HG02938 (cell line): Measurements from ENCODE around the gene MALT1.
"Not testable (repeated sequence)": the region's sequence is repeated elsewhere in the genome, so short reads cannot be mapped to it uniquely, and the experiment has no call there.

Source experiments
- ATAC-seq: cut with Tn5 transposase; IDR thresholded peaks from one replicate; pipeline ENCODE4 v1.9.1; 2021; ENCODE audit warnings: mild to moderate bottlenecking, moderate library complexity; ENCODE audit not compliant: unreplicated experiment

Gene MALT1

GRCh38 chr18:58671111-58671631, at the start of gene MALT1:
TSS of gene MALT1 (plus strand) at chr18:58671465. CDS start at chr18:58671644, 179 bp downstream.
- ATAC-seq, result peak; percentile 70

GRCh38 chr18:58624011-58624410, 47.3 kb upstream of the MALT1 start:
- ATAC-seq, result no peak

- ATAC-seq, result no peak
Observed at GRCh38 chr18:58625839-58626238, 45.4 kb upstream of the MALT1 start.

GRCh38 chr18:58630071-58630470, 41.2 kb upstream of the MALT1 start:
- ATAC-seq, result no peak

GRCh38 chr18:58631301-58631700, 40.0 kb upstream of the MALT1 start:
- no peak for ATAC-seq

GRCh38 chr18:58632552-58632951, 38.7 kb upstream of the MALT1 start:
- no peak for ATAC-seq

- no peak for ATAC-seq
Observed at GRCh38 chr18:58633874-58634273, 37.4 kb upstream of the MALT1 start.

- no peak for ATAC-seq
Observed at GRCh38 chr18:58635891-58636290, 35.4 kb upstream of the MALT1 start.

GRCh38 chr18:58637197-58637596, 34.1 kb upstream of the MALT1 start:
- ATAC-seq, result no peak

- ATAC-seq, result no peak
Observed at GRCh38 chr18:58637946-58638345, 33.3 kb upstream of the MALT1 start.

- ATAC-seq, result no peak
Observed at GRCh38 chr18:58638441-58638840, 32.8 kb upstream of the MALT1 start.

GRCh38 chr18:58639237-58639636, 32.0 kb upstream of the MALT1 start:
- ATAC-seq, result no peak

GRCh38 chr18:58639751-58640427, 31.4 kb upstream of the MALT1 start:
- ATAC-seq, result no peak

- ATAC-seq, result no peak
Observed at GRCh38 chr18:58640428-58640805, 30.8 kb upstream of the MALT1 start.

GRCh38 chr18:58640891-58641610, 30.2 kb upstream of the MALT1 start:
- no peak for ATAC-seq

GRCh38 chr18:58643557-58643956, 27.7 kb upstream of the MALT1 start:
- ATAC-seq, result not testable (repeated sequence)

GRCh38 chr18:58645398-58645797, 25.9 kb upstream of the MALT1 start:
- ATAC-seq, result no peak

GRCh38 chr18:58646334-58646862, 24.9 kb upstream of the MALT1 start:
- no peak for ATAC-seq

- ATAC-seq, result peak; percentile 93
Observed at GRCh38 chr18:58649966-58650816, 21.1 kb upstream of the MALT1 start.

- not testable (repeated sequence) for ATAC-seq
Observed at GRCh38 chr18:58650830-58651229, 20.4 kb upstream of the MALT1 start.

- ATAC-seq, result not testable (repeated sequence)
Observed at GRCh38 chr18:58653144-58653722, 18.0 kb upstream of the MALT1 start.
